ENCODE data around the gene RRM2.
"Not testable (repeated sequence)": the region's sequence is repeated elsewhere in the genome, so short reads cannot be mapped to it uniquely, and the experiment has no call there.

RRM2 gene

DNA sequence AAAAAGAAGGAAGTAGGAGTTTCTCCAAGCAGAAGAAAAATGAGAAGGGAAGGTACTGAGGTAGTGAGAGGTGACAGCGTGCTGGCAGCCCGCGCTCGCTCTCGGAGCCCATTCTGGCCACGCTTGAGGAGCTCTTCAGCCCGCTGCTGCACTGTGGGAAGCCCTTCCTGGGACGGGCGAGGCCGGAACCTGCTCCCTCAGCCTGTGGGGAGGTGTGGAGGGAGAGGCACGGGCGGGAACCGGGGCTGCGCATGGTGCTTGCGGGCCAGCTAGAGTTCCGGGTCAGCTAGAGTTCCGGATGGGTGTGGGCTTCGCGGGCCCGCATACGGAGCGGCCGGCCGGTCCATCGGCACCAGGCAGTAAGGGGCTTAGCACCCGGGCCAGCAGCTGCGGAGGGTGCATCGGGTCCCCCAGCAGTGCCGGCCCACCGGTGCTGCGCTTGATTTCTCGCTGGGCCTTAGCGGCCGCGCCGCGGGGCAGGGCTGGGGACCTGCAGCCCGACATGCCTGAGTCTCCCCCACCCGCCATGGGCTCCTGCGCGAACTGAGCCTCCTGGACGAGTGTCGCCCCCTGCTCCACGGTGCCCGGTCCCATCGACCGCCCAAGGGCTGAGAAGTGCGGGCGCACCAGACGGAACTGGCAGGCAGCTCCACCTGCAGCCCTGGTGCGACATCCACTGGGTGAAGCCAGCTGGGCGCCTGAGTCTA lies 31.2 kb upstream of the RRM2 start:
- DNase-seq, result no peak

DNA sequence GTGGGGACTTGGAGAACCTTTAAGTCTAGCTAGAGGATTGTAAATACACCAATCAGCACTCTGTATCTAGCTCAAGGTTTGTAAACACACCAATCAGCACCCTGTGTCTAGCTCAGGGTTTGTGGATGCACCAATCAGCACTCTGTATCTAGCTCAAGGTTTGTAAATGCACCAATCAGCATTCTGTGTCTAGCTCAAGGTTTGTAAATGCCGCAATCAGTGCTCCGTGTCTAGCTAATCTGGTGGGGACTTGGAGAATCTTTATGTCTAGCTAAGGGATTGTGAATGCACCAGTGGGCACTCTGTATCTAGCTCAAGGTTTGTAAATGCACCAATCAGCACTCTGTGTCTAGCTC lies 30.7 kb upstream of the RRM2 start:
- not testable (repeated sequence) for DNase-seq

DNA sequence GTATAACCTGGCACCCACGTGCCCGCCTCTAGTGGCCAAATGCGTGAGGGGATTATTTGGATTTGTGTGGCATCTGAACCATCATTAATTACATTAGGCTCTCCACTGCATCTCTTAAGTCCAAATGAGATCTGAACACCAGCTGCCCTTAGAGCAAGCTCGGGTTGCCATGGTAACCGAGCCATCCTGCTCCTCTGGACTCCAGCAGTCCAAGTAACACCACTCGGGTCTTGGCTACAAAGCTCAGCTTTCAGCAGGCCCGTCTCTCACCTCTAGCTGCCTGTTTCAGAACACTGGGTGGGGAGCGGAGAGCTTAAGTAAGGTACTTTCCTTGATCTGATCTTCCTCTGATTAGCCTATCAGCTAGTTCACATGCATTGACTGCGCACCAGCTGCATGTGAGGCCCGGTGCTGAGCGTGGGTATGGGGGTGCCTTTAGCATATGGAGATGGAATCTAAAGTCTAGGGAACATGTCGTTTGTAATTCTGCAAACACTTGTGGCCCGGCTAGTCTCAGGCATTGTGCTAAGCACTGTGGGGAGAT lies 28.2 kb upstream of the RRM2 start:
- no peak for DNase-seq

DNA sequence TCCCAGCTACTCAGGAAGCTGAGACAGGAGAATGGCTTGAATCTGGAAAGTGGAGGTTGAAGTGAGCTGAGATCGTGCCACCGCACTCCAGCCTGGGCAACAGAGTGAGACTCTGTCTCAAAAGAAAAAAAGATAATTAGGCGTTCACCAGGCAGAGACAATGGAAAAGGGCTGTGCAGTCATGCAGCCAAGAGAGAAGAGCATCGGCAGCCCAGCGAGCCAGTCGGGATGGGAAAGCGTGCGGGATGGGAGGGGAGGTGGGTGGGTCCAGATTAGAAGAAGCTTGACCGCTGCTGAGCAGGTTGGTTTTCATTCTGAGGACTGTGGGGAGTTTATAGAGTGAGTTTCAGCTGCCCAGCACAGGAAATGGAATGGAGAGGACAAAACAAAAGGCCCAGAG lies 27.4 kb upstream of the RRM2 start:
- no peak for DNase-seq

DNA sequence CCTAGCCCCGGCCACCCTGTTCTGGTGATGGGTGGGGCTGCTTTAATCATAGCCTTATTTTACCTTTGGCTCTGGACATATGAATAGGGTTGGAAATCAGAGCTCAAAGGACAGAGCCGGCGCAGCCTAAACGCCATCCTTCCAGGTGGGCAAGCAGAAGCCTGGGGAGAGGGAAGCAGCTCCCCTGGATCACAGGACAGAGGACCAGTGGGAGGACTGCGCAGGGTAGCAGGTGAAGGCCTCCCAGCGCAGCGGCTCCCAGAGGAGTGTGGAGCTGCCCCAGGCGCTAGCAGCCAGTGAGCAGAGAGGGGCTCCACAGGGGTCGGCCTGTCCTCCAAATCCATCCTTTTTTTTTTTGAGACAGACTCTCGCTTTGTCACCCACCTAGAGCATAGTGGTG lies 25.9 kb upstream of the RRM2 start:
- DNase-seq, result no peak

DNA sequence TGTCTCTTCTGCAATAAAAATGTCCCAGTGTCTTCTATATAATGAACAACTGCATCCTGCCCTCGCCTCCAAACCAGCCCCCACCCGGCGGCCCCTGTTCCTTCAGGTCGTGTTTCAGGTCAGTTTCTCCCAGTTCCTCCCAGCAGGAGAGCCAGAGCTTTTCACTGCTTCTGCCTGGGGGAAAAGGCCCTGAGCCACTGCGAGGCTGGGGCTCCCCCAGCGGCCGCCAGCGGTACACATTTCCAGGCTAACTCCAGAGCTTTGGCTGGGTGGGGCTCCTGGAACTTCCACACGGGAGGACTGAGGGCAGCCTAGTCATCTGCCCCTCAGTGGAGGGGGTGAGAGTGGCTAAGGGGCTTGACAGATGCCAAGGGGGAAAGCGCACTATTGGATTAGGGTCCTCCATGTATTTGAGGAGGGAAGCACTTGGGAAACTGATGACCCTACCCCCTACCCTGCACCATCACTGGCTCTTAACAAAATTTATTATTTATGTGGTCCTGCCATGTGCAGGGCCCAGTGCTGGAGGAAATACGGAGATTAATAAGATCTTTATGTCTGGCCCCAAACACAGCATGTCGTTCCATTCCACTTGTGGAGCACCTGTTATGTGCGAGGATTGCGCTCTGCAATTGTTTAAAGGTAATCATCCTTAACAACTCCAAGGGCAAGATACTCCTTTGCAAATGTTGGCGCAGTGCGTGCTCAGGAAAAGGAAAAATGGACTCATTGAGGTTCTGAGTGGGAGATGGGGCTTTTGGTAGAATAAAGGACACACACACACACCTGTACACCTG lies 25.0 kb upstream of the RRM2 start:
- DNase-seq, result peak; percentile 59

DNA sequence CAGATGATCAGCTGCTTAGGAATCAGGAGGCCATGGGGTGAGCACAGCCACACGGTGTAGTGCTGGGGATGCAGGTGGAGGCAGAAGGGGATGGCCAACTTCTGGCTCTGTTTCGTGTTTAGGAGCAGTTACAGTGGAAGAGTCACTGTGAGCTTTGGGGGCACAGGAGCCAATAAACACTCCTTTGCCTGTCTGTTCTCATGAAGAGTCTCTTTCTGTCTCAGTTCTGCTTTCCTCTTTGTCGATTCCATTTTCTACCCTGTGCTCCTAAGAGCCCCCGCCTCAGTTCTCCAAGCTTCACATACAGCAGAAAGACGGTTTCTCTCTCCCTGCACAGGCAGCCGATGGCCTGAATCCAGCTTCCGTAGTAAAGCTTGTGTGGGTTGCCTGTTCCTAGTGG lies 21.0 kb upstream of the RRM2 start:
- DNase-seq, result no peak

DNA sequence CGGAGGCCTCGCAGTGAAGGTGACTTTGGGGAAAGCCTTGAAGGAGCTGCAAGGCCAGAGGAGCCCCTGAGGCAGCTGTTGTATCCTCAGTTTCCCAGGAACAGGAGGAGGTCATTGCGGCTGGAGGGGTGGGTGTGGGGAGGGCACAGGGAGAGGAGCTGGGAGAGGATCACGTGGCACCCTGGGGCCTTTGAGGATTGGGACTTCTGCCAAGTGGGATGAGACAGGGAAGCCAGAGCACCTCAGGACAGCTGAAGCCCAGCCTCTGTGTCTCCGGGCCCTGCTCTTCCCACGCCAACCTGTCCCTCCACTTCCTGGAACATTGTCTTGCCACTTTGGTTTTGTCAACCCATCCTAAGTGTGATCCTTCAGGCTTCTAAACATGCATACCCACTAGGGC lies 19.4 kb upstream of the RRM2 start:
- DNase-seq, result no peak

DNA sequence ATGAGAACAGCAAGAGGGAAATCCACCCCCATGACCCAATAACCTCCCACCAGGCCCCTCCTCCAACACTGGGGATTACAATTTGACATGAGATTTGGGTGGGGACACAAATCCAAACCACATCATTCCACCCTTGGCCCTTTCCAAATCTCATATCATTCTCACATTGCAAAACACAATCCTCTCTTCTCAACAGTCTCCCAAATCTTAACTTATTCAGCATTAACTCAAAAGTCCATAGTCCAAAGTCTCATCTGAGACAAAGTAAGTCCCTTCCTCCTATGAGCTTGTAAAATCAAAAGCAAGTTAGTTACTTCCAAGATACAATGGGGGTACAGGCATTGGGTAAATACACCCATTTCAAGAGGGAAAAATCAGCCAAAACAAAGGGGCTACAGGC lies 17.6 kb upstream of the RRM2 start:
- not testable (repeated sequence) for DNase-seq

DNA sequence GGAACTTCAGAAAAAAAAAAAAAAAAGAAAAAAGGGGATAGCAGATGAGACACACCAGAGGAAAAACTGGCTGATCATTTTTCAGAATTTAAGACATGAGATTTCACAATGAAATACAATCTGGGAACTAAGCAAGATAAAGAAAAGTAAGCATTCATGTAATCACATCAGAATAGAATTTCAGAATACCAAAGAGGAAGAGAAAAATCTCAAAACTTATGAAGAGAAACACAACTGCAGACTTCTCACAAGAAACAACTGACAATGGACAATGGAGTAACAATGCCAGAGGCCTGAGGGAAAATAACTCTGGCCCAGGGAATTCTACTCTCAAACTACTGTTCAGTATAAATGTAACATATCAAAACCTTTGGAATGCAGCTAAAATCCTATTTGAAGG lies 13.2 kb upstream of the RRM2 start:
- no peak for DNase-seq

DNA sequence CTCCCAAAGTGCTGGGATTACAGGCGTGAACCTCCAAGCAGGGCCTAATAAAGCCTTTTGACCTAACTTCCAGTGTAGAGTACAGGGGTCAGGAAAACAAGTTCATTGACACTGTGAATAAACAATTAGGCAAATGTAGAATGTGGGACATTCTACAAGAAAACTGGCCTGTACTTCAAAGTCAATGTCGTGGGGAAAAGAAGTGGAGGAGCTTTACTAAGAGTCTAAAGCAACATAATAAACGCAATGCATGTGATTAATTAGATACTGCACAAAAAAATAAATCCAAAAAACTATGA lies 3.6 kb upstream of the RRM2 start:
- DNase-seq, result no peak

DNA sequence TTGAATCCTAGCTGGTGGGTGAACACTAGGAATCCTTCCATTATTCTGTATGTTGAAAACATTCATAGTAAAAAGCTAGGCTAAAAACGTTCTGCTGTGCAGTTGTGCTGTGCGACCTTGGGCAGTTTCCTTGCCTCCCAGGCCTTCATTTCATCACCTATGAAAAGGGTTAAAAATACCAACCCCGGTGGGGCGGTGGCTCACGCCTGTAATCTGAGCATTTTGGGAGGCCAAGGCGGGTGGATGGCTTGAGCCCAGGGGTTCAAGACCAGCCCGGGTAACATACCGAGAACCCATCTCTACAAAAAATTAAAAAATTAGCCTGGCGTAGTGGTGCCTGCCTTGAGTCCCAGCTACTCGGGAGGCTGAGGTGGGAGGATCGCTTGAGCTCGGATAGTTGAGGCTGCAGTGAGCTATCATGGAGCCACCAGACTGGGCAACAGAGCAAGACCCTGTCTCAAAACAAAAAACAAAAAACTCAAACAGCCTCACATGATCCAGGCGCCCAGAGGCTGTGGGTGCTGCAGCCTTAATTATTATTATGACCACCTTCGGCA lies 2.9 kb upstream of the RRM2 start:
- DNase-seq, result no peak

DNA sequence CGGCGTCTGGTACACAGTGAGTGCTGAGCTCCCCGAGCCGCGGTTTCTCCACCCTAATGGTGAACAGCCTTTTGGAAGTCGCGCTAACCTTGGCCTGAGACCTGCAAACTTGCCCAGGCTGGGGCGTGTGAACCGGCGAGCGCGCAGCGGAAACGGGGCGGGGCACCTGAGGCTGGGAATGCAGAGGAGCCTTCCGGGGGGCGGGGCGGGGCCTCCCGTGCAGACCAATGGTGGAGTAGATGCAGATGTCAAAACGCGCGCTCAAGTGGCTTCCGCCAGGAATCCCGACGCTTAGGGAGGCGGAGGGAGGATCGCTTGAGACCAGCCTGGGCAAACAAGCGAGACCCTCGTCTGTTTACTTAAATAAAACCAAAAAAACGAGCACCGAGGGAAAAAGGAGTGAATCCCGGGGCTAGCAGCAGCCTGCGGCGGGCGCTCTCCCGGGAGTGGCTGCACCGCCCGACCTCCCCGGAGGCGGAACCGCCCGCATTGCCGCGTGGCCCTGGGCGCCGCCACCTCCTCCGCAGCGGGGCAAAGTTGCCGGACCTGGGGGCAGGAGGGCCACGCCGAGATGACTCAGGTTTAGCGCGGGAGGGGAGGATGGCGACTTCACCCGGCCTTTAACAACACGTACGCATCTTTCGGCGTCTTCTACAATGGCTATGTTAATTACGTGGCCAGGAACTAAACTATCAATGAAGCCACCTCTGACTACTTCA lies 2.2 kb upstream of the RRM2 start:
- peak; percentile 95 for DNase-seq

DNA sequence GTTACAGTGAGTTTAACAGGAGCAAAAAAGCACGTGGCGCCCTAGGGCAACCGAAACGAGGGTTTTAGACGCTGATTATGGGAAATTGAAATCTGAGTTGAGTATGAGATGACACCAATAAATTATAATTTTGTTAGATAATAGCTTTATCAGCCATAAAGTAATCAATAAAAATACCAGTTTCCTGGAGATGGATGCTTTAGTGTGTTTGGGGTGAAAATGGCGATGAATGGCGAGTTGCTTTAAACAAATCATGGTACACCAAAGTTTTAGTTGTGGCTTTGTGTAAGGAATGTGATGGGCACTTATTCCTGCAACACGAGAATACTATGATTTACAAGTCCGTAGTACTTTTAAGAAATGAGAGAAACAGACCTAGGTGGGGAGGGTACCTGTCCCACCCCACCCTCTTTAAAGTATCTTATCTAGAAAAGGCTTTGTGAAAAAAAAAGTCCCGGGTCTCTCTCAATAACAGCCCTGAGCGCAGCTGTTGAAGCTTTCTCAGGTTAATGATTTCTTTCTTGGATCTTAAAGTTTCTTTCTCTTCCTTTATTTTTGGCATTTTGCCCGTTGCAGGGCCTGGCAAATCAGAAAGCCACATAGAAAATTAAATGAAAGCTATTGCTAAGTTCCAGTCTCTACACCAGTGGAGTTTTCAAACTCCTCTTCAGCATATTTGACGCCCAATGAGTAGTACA lies 1.5 kb upstream of the RRM2 start:
- peak; percentile 80 for DNase-seq

DNA sequence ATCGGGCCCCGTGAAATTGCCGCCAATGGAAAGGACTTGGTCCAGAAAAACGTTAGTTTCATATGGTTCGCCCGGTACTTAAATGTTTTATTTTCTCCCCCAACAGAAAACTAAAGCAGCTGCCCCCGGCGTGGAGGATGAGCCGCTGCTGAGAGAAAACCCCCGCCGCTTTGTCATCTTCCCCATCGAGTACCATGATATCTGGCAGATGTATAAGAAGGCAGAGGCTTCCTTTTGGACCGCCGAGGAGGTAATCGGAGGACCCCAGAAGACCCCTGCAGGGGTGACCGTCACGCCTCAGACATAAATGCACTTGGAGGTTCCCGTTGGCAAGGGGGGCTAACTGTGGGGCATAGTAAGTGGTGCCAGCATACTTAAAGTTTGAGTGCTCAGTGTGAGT lies 742 bp downstream of the RRM2 start:
- DNase-seq, result no peak

DNA sequence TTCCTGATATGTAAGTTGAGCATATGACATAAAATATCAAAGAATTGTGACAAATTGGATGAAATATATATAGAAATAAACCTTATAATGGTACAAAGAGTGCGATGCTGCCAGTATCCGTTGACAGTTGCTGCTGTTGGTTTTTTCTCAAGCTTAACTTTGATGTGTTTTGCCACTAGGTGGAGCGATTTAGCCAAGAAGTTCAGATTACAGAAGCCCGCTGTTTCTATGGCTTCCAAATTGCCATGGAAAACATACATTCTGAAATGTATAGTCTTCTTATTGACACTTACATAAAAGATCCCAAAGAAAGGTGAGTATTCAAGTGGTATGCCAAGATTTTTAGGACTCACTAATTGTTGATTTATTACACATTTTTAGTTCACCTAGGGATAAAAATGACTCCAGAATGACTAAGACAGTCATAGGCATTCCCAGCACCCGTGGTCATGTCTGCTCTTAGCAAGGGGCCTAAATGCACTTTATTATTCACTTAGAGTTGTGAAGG lies 2.1 kb downstream of the RRM2 start:
- DNase-seq, result peak; percentile 73

DNA sequence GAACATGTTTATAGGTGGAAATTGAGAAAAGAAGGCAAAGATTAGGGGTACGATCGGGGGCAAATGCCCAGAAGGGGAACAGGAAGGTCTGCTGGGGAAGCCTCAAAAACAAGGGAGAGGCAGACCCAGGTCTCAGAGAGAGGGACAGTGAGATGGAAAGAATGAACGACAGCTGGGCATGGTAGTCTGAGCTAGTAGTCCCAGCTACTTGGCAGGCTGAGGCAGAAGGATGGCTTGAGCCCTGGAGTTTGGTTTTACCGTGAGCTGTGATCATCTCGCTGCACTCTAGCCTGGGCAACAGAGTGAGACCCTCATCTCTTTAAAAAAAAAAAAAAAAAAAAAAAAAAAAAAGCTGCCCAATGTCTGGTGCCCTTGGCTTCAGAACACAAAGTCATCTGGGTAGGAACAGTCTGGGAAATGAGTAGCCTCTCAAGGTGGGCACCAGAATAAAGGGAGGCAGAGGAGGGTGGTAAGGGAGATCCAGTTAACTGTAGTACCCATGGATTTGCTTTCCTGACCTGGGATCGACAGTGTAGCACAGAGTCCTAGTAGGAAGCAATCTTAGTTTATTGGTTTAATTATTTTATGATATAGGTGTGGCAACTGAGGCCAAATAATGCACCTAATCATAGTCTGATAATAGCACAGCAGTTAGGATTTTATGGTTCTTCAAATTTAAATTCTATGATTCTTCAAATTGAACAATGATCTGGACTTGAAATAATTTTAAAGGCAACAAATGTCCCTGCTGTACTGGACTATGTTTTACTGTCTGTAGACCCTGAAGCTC lies 3.5 kb downstream of the RRM2 start:
- no peak for DNase-seq

DNA sequence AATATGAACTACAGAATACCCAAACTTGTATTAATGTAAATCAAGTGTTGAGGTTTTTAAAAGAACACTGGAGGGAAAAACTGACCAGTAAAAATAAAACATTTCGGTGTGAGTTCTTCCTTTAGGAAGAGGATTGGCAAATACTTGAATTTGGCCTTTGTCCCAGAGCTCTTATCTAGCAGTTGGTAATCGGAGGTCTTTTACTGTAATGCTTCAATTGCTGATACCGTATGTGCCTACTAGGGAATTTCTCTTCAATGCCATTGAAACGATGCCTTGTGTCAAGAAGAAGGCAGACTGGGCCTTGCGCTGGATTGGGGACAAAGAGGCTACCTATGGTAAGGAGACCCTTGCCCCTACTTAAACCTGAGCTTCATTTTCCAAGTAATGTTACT lies 4.1 kb downstream of the RRM2 start:
- no peak for DNase-seq

DNA sequence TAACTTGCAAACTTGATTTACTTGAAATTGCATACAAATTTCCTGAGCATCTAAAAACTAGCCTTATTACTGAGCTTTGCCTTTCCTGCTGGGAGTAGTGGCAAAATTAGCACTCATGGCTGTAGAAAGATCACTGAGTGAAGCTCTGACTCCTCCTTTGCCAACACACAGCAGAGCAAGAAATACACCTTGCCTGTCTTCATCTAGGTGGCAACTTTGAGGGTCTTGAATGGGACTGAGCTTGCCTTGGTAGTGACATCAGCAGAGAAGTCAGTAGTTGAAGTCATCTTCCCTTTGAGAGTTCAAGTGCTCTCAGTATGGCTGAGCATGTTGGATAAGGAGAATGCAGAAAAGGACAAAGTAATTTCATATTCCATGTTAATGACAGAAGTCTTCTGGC lies 5.9 kb downstream of the RRM2 start:
- no peak for DNase-seq

DNA sequence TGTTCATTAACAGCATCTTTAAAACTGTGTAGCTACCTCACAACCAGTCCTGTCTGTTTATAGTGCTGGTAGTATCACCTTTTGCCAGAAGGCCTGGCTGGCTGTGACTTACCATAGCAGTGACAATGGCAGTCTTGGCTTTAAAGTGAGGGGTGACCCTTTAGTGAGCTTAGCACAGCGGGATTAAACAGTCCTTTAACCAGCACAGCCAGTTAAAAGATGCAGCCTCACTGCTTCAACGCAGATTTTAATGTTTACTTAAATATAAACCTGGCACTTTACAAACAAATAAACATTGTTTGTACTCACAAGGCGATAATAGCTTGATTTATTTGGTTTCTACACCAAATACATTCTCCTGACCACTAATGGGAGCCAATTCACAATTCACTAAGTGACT lies 7.0 kb downstream of the RRM2 start:
- DNase-seq, result no peak

DNA sequence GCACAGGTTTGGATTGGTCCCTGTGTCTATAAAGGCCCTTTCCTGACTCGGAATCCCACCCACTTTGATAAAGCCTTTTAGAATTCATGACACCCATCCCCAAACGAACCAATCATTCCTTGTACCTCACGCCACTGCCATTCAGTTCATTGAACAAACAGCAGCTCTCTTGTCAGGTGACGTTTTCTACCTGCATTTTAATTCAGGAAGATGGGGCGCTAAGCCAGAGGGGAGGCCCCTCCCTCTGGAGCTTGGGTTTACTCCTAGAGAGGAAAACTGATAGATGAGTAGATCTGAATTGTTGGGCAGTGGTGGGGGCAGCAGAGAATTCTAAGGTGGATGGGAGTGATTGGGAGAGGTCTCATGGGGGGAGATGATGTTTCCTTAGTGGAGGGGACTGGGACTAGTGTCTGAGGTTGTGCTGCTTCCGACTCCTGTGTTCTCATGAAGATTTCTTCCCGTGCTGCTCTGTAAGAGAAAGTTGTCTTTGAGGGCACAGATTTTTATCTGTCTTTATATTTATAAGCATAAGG lies 9.6 kb downstream of the RRM2 start:
- no peak for DNase-seq

DNA sequence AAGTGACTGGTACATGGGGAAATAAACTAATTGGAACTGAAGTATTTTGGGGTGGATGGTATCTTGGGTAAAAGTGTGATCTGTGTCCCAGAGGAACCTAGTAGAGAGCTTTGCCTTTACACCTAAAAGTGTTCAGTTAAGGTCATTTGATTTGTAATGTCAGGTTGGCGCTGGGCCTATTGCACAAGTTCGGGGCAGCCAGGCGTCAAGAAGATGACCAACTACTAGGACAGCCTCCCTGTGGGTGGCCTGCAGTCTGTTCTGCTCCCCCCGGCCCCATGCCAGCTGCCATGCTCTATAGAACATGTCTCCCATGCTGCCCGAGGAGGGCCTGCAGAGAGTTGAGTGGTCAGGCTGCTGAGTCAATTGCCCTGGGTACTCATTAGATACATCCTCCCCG lies 10.1 kb downstream of the RRM2 start:
- peak; percentile 19 for DNase-seq

All from kidney glomerular epithelial cell (primary cell).